ENCODE data around the gene CDIP1.
A peak's percentile ranks its signal among the peaks of the same experiment; 100 is the strongest.

CDIP1 gene

DNA sequence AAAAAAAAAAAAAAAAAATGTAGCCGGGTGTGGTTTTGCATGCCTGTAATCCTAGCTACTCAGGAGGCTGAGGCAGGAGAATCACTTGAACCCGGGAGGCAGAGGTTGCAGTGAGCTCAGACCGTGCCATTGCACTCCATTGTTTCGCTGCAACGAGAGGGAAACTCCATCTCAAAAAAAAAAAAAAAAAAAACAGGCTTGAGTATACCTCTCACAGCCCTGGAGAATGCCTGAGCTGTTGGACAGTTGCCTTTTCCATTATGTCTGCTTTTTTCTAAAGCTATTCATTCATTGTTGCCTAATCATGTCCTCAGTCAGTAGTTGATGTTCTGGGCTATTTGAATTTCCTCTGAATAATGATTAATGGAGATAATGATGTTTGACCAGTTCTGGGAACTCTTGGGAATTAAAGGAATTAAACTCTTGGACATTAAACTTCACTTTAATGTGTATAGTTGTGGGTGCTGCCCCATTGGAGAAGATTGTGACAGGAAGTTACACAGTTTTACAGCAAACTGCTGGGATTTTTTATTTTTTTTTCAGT, 50.5 kb downstream of the CDIP1 start:
- DNase-seq (ENCODE audit: low read depth), result no peak

DNA sequence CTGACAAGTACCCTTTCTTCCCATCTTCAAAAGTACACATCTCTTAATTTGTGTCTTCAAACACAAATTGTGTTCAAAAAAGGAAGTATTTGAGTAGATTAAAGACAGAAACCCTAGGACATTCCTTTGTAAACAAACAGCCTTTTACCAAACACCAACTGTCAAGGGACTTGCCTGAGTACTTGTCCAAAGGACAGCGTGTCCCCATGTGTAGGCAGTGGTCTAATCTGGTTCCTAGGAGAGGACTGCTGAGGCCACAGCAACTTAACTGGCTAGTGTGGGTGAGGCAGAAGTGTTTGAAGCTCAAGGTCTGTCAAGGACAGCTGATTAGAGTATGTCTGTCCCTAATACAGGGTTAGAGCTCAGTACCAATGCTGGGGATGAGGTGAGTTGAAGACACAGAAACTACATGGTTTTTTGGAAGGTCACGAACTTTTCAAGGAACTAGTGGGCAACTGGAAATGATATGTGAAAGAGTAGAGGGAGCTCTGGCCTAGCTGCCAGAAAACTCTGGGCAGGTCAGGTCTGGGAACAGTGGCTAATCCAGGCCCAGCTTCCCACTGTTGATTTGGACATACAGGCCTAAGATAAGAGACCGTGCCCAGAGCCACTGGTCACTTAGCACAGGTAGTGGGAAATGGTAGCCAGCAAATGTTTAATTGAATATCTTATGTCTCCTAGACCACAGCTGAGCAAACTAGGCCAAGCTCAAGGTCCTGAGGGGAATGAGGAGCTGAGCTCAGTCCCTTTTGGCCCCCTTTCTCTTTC, 52.3 kb downstream of the CDIP1 start:
- DNase-seq (ENCODE audit: low read depth), result no peak

DNA sequence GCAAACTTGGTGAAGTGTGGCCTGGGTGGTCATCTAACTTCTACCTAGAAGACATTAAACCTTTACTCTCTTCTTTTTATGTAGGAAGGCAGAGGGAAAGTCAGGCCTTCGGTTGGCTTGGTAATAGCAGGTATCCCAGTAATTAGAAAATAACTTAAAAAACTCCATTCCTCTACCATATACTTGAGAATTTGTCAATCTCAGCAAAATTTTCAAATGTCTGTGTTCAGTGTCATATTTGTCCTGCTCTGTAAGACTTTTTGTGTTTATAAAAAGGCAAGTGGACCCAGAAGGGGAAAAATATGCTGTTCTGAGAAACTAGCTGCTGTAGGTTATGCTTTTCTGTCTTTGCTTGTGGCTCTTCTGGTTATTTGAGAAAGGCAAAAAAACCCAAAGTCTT, 56.6 kb downstream of the CDIP1 start:
- DNase-seq (ENCODE audit: low read depth), result no peak

DNA sequence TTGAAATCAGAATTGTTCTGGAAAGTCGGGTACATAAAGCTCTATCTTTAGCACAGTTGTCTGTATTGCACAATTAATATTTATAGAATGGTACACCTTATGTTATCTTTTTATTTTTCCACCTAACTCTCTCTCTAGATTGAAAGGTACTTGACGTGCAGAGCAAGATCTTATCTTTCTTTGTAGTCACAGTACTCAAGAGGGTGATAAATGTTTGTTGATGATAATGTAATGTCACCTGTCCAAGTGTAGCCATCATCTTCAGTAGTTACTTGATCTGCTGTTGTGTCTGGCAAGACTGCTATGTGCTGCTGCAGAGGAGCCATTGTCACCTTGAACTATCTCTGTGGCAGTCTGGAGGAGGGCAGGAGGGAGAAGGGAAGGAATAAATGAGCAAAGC, 57.0 kb downstream of the CDIP1 start:
- DNase-seq (ENCODE audit: low read depth), result no peak

DNA sequence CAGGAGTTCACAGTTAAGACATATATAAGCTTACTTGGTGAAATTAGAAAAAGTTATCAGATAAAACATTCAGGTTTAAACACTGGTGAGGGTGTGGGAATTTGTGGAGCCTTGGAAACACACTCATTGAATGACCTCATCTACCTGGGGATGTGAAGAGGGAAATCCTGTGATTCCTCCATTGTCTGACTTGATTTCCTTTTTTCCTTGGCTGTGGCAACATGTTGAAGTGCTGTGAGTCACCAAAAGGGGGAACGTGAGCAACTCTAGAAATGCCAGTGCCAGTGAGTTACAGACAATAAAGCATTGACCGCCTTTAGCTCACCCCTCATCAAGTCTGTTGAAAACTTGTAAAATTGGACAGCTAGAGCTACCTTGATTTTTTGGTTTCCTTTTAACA, 60.6 kb downstream of the CDIP1 start:
- no peak for DNase-seq (ENCODE audit: low read depth)

DNA sequence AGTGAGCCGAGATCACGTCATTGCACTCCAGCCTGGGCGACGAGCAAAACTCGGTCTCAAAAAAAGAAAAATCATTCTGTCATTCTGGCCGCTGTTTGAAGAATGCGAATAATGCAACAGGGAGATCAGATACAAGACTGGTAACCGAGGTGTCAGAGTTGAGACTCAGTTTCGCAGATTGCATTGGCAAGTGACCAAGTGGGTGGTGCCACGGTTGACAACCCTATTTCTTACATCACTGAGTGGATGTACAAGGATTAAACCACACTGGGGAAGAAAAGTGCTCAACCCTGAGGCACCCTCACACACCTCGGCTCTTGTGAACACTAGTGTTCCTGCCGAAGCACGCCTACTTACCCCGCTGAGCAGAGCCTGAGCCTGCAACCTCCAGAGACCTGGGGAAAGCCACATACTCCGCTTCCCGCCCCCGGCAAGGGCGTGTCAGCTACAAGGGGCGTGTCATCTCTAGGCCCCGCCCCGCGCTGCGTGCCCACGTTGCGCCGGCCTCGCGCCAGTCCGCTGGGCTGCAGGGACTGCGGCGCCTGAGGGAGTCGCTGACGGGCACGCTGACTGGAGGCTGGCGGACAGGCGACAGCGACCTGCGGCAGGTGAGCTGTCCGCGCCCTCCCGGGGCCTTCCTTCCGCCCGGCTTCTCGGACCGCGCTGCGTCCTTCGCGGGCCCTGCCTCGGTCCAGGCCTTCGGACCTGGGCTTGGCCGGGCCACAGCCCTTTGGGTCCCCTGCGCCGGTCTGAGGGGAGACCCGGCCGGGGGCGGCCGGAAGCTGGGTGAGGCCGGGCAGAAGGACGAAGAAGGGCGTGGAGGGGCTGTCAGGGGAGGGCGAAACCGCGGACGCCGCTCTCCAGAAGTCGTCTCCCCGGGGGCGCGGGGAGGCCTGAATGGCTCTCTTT, 62.4 kb downstream of the CDIP1 start, which contains the start of gene HMOX2:
HMOX2 (plus strand) TSS at position 519 of the 909 bp plus-strand sequence. CDS start 29,127 bp downstream, outside the sequence.
- peak; percentile 64 for DNase-seq (ENCODE audit: low read depth)

DNA sequence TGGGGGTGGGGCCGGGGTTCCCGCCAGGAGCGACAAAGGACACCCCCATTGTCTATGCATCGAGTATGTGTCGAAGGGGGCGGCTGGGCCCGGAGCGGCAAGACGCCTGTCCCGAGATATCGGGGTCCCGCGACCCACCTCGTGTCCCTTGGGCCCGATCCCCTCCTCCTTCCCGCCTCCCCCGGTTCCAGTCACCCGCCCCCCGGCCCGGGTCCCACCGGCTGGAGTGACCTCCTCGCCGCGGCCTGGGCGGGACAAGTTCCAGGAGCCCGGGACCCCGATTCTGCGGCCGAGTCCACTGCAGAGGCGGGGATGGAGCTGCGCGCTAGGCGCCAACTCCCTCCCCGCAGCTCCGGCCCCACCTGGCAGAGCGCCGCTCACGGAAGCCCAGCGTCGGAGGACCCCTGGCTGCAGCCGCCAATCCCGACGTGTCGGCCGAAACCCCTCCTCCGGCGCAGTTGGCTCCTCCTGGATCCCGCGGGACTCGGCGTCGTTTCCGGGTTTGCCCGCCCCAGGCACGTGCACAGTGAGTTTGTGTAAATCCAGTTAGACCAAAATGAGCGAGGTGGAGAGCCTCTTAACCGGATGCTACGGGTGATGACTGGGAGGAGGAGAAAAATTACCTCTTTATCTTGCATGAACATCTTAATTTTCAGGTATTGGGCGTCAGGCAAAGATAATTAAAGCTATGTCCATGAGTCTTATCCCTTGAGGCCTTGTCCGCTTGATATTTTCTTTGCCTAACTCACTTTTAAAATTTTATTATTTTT, 64.2 kb downstream of the CDIP1 start, which contains the start of gene NMRAL1:
NMRAL1 (minus strand) TSS at position 434 of the 770 bp plus-strand sequence. CDS start 493 bp downstream, outside the sequence.
- peak; percentile 73 for DNase-seq (ENCODE audit: low read depth)

DNA sequence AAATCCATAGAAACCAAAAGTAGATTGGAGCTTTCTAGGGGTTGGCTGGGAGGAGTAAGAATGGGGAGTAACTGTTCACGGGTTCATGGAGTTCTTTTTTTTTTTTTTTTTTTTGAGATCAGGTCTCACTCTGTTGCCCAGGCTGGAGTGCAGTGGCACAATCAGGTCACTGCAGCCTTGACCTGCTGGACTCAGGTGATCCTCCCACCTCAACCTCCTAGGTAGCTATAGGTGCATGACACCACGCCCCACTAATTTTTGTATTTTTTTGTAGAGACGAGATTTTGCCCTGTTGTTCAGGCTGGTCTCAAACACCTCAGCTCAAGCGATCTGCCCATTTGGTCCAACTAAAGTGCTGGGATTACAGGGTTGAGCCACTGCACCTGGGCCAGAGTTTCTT, 65.7 kb downstream of the CDIP1 start:
- DNase-seq (ENCODE audit: low read depth), result no peak

DNA sequence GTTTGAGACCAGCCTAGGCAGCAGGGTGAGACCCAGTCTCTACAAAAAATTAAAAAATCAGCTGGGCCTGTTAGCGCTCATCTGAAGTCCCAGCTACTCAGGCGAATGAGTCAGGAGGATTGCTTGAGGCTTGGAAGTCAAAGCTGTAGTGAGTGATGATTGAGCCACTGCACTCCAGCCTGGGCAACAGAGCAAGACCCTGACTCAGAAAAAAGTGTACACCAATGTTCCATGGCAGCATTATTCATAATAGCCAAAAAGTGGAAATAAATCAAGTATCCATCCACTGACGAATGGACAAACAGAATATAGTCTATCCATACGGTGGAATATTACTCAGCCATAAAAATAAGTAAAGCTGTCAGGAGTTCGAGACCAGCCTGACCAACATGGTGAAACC, 66.7 kb downstream of the CDIP1 start:
- no peak for DNase-seq (ENCODE audit: low read depth)

DNA sequence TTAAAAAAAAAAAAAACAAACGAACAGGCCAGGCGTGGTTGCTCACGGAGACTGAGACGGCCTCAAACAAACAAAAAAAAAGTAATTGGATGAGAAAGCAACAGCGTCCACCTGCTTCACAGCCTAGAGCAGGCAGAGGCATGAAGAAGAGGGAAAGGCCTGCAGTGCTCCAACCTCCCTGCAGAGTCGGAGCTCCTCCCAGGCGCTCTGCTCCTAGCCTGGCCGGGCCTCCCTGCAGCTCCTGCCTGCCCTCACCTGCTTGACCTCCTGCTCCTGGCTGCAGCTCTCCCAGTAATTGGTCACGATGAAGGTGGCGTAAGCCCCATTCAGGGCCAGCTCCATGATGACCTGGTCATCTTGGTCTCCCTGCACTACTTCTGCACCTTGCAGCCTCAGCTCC, 69.6 kb downstream of the CDIP1 start:
- no peak for DNase-seq (ENCODE audit: low read depth)

DNA sequence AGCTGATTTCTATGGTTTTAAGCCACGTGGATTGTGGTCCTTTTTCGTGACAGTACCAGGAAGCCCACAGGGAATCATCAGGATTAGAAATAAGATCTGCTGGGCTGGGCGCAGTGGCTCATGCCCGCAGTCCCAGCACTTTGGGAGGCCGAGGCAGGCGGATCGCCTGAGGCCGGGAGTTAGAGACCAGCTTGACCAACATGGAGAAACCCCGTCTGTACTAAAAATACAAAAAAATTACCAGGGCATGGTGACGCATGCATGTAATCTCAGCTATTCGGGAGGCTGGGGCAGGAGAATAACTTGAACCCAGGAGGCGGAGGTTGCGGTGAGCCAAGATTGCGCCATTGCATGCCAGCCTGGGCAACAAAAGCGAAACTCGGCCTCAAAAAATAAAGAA, 70.7 kb downstream of the CDIP1 start:
- DNase-seq (ENCODE audit: low read depth), result no peak

DNA sequence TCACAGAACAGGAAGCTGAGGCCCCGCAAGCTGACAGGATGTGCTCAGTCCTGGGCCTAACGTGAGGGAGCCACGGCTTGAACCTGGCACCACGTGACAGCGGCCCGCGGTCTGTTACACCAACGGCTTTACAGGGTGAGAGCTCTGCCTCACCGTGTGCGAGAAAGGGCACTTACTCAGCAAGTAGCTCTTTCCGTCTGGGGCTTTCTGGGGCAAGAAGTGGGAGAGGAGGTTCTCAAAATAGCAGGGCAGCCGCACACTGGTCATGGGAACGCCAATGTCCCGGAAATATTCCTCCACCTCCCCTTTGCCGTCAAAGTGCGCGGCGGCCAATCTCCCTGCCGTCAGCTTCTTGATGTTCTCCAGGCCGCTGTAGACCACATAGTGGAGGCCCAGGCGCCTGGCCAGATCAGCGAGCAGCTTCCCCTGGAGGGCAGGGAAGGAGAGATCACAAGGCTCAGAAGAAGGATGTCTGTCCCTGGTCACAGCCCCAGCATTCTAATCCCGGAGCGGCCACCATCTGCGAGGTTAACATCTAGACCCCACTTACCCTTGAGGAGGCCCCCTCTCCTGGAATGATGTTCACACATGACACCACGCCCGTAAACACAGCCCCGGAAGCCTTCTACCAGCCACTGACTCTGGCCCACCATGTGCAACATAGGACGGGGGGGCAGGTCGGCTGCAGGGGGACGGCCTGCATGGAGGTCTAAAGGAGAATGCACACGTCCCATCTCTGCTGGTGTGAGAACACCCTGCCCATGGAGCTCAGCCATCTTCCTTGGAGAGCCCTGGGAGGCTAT, 72.4 kb downstream of the CDIP1 start:
- DNase-seq (ENCODE audit: low read depth), result no peak

DNA sequence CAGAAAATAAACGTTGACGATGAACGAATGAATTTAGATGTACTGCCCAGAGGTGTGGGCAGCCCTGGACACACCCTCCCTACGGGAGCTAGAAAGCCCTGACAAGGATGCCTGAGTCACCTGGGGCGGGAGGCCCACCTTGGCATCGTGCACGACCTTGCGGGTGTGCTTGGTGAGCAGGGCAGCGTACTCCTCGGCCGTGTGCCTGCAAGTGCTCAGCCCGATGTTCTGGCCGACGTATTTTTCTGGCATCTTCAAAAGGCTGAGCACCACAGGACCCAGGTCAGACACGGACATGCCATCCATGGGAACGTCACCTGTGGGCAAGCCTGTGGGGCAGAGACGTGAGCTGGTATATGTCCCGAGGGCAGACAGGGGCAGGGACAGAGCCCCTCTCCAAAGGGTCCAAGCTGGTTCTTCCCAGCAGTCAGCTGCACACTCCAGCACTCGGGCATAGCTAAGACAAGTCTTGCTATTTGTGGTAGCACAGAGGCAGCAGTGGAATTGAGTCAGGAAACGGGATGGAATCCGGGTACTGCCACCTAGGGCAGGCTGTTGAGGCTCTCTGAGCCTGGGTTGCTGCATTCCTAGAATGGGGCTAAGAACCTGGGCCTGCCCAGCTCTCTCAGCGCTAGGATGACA, 74.9 kb downstream of the CDIP1 start:
- DNase-seq (ENCODE audit: low read depth), result no peak

DNA sequence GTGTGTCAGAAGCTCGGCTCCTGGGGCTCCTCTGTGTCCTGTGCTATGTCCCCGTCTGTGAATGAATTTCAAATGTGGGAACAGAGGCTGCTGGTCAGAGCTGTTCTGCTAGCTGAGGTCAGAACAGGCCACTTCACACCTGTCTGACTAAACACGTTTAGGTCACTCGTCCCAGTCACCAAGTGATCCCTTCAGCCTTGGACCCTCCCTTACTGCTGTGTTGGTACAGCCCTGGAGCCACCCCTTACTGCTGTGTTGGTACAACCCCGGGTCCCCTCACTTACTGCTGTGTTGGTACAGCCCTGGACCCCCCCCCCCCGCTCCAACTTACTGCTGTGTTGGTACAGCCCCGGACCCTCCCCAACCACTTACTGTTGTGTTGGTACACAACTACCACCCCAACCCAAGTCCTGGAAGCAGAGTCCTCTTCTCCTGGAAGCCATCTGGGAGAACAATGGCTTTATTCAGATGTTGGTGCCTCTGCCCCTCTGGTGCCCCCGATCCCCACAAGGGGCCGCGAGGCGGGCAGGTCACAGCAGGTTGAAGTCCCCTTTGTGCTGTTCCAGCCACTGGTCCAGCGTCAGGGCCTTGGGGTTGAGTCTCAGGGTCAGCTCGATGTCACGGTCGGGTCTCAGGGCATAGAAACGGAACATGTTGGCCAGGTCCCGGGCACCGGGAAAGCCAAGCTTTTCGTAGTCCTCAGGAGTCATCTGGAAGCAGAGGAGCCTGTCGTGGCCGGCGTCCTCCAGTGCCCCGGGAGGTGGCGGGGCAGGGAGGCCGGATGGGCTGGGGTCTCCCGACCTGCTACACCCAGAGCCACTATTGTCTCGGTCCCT, 77.1 kb downstream of the CDIP1 start:
- DNase-seq (ENCODE audit: low read depth), result no peak

DNA sequence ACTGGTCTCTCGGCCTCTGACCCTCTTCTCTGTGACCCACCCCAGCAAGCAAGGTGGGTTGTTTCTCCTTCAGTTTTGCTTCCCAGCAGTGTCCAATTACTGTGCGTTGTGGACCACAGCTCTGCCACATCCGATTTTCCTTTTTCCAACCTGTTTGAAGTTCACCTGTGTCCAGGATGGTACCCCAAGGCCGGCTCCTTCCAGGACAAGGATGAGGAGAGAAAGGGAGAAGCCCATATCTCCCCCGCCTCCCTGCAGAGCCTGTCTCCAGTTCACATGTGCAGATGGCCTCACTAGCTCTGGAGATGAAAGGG, 77.7 kb downstream of the CDIP1 start:
- no peak for DNase-seq (ENCODE audit: low read depth)

All from HS-5 (cell line).